WTC11 (cell line): ENCODE data around the gene CWC15. TPM values are rescaled to one million over a fixed set of nuclear protein-coding genes. Genes with fewer than 3 reads are reported as not detected.

Source experiments
- ATAC-seq: fragments of 200-7000 bp; cut with Tn5 transposase; 2 replicates; pipeline ENCODE4 v1.10.0; 2021; ENCODE audit warnings: mild to moderate bottlenecking, moderate library complexity
- CTCF ChIA-PET: fragments of 300-600 bp; sonication (Branson Sonifier 250); formaldehyde crosslinking; loops from one replicate; lab custom pipeline; 2021; ENCODE audit warnings: antibody characterized with exemption; lab: Charles Lee
- POLR2A ChIA-PET: fragments of 350-600 bp; sonication (Branson Sonifier 250); formaldehyde crosslinking; loops from one replicate; lab custom pipeline; 2021; ENCODE audit warnings: antibody characterized with exemption; lab: Charles Lee
- DNase-seq: peaks from one replicate; pipeline ENCODE4 v3.0.0; 2021; ENCODE audit warnings: low spot score
- H3K27ac Mint-ChIP-seq: 2 replicates; pipeline ENCODE4 v1.8.0; 2021; ENCODE audit warnings: mixed read lengths
- H3K27me3 Mint-ChIP-seq: 2 replicates; pipeline ENCODE4 v1.8.0; 2021; ENCODE audit warnings: low read depth, mild to moderate bottlenecking, moderate library complexity, mixed read lengths
- H3K36me3 Mint-ChIP-seq: 2 replicates; pipeline ENCODE4 v1.8.0; 2021; ENCODE audit warnings: mixed read lengths
- H3K4me1 Mint-ChIP-seq: 2 replicates; pipeline ENCODE4 v1.8.0; 2022; ENCODE audit warnings: mixed read lengths
- H3K4me3 Mint-ChIP-seq: 2 replicates; pipeline ENCODE4 v1.8.0; 2021; ENCODE audit warnings: mild to moderate bottlenecking, moderate library complexity, mixed read lengths
- H3K9me3 Mint-ChIP-seq: 2 replicates; pipeline ENCODE4 v1.8.0; 2021; ENCODE audit warnings: mixed read lengths
- AFF4 ChIP-seq: sonication (generic); formaldehyde crosslinking; IDR thresholded peaks from 2 replicates; pipeline ENCODE4 v1.8.1; 2023; ENCODE audit warnings: mild to moderate bottlenecking, missing genetic modification reagents, borderline replicate concordance
- ATF1 ChIP-seq: sonication (generic); formaldehyde crosslinking; IDR thresholded peaks from 2 replicates; pipeline ENCODE4 v1.8.1; 2023; ENCODE audit warnings: mild to moderate bottlenecking, moderate library complexity, missing genetic modification reagents
- ERG ChIP-seq: fragments of 250-450 bp; sonication (Bioruptor Pico); IDR thresholded peaks from 2 replicates; pipeline ENCODE4 v1.8.0; 2021; ENCODE audit warnings: mild to moderate bottlenecking
- FOXJ3 ChIP-seq: sonication (generic); formaldehyde crosslinking; IDR thresholded peaks from 2 replicates; pipeline ENCODE4 v1.9.0; 2021; ENCODE audit warnings: missing genetic modification reagents, mild to moderate bottlenecking, borderline replicate concordance
- HMGA2 ChIP-seq: fragments of 250-450 bp; sonication (Bioruptor Pico); IDR thresholded peaks from 2 replicates; pipeline ENCODE4 v1.4.0; 2021; ENCODE audit warnings: mild to moderate bottlenecking, moderate library complexity
- IRF2 ChIP-seq: sonication (generic); formaldehyde crosslinking; IDR thresholded peaks from 2 replicates; pipeline ENCODE4 v1.8.0; 2022; ENCODE audit warnings: low read depth, missing genetic modification reagents, borderline replicate concordance
- KAT7 ChIP-seq: sonication (generic); formaldehyde crosslinking; IDR thresholded peaks from 2 replicates; pipeline ENCODE4 v1.8.1; 2023; ENCODE audit warnings: missing genetic modification reagents, mild to moderate bottlenecking, borderline replicate concordance
- MAX ChIP-seq: sonication (generic); formaldehyde crosslinking; IDR thresholded peaks from 2 replicates; pipeline ENCODE4 v1.8.0; 2022; ENCODE audit warnings: mild to moderate bottlenecking, missing genetic modification reagents
- NR1H2 ChIP-seq: sonication (generic); formaldehyde crosslinking; IDR thresholded peaks from 2 replicates; pipeline ENCODE4 v1.9.0; 2021; ENCODE audit warnings: mild to moderate bottlenecking, moderate library complexity, missing genetic modification reagents
- NR2C2 ChIP-seq: sonication (generic); formaldehyde crosslinking; IDR thresholded peaks from 2 replicates; pipeline ENCODE4 v1.8.0; 2022; ENCODE audit warnings: mild to moderate bottlenecking, missing genetic modification reagents
- PREB ChIP-seq: sonication (generic); formaldehyde crosslinking; IDR thresholded peaks from 2 replicates; pipeline ENCODE4 v1.8.1; 2022; ENCODE audit warnings: mild to moderate bottlenecking, missing genetic modification reagents, moderate library complexity, borderline replicate concordance
- TCF7 ChIP-seq: sonication (generic); formaldehyde crosslinking; IDR thresholded peaks from 2 replicates; pipeline ENCODE4 v1.8.0; 2022; ENCODE audit warnings: mild to moderate bottlenecking, low read depth, missing genetic modification reagents, moderate library complexity
- ZNF219 ChIP-seq: sonication (generic); formaldehyde crosslinking; IDR thresholded peaks from 2 replicates; pipeline ENCODE4 v1.8.0; 2023; ENCODE audit warnings: missing genetic modification reagents, mild to moderate bottlenecking, borderline replicate concordance
- ZNF263 ChIP-seq: sonication (generic); formaldehyde crosslinking; IDR thresholded peaks from 2 replicates; pipeline ENCODE4 v1.8.1; 2022; ENCODE audit warnings: low read depth, mild to moderate bottlenecking, moderate library complexity, missing genetic modification reagents
- ZNF317 ChIP-seq: sonication (generic); formaldehyde crosslinking; IDR thresholded peaks from 2 replicates; pipeline ENCODE4 v1.8.1; 2023; ENCODE audit warnings: low read depth, mild to moderate bottlenecking, moderate library complexity, missing genetic modification reagents, borderline replicate concordance
- ZNF425 ChIP-seq: fragments of 250-450 bp; sonication (Bioruptor Pico); conservative IDR thresholded peaks from 2 replicates; pipeline ENCODE4 v1.9.0; 2021; ENCODE audit warnings: mild to moderate bottlenecking
- total RNA-seq: library from RNA; stranded (reverse); gene quantifications from 3 replicates; pipeline ENCODE4 v1.2.3, GENCODE V29; 2021

CWC15 gene
- total RNA-seq, 1 experiment from 2014 or later: 49.4 TPM

- ChIA-PET CTCF (no interaction called here), POLR2A (no interaction called here)
- Mint-ChIP-seq H3K27ac (no peak overlapping the region), H3K27me3 (no peaks in the 10 kb centered on the region), H3K36me3 (peaks cover 9% of the 10 kb centered on the region), H3K4me1 (peaks cover 10% of the 10 kb centered on the region), H3K9me3 (no peaks in the 10 kb centered on the region), H3K4me3 (no peak overlapping the region)
- ATAC-seq: no peak
- DNase-seq: no peak
- 0 out of 2 replicates have a peak, but pooled peaks have one; percentile 42 for TF ChIP-seq HMGA2 (CRISPR knock-in tag)
- no peak for TF ChIP-seq TCF7 (CRISPR knock-in tag)
Measured at GRCh38 chr11:94975599-94975998, 2.2 kb upstream of the CWC15 start.

GRCh38 chr11:94974178-94974577 lies 822 bp upstream of the CWC15 start:
- peaks cover 23% of the 10 kb centered on the region for H3K36me3 Mint-ChIP-seq
- DNase-seq (no peak), ATAC-seq (no peak)
- TF ChIP-seq ATF1 (CRISPR knock-in tag) (no peak), KAT7 (no peak), IRF2 (CRISPR knock-in tag) (no peak), AFF4 (CRISPR knock-in tag) (no peak), ZNF219 (no peak)
- H3K4me3 Mint-ChIP-seq: peak overlapping the region; percentile 99
- no peaks in the 10 kb centered on the region for H3K27me3 Mint-ChIP-seq
- POLR2A ChIA-PET: interaction anchor here (2.1 kb wide), 1 partner anchor 93 kb away, joined by 10 read pairs; the partner anchor contains the start of gene SRSF8
- H3K9me3 Mint-ChIP-seq: no peaks in the 10 kb centered on the region
- CTCF ChIA-PET: interaction anchor here (1.1 to 1.3 kb wide), 2 partner anchors 94 to 452 kb away, joined by 3 to 5 read pairs; no protein-coding TSS in a partner anchor
- peaks cover 10% of the 10 kb centered on the region for H3K4me1 Mint-ChIP-seq
- peak overlapping the region; percentile 96 for H3K27ac Mint-ChIP-seq

GRCh38 chr11:94972700-94973098 lies 657 bp downstream of the CWC15 start:
- peaks cover 10% of the 10 kb centered on the region for H3K4me1 Mint-ChIP-seq
- no peaks in the 10 kb centered on the region for H3K27me3 Mint-ChIP-seq
- no peaks in the 10 kb centered on the region for H3K9me3 Mint-ChIP-seq
- ChIA-PET POLR2A (interaction anchor here (1.5 to 2.1 kb wide), 2 partner anchors 15 to 95 kb away, joined by 6 to 10 read pairs; partner anchors contain the start of gene SRSF8), CTCF (interaction anchor here (1.1 to 1.2 kb wide), 2 partner anchors 178 to 350 kb away, joined by 4 to 8 read pairs; no protein-coding TSS in a partner anchor)
- H3K36me3 Mint-ChIP-seq: peaks cover 37% of the 10 kb centered on the region
- peak overlapping the region; percentile 99 for H3K4me3 Mint-ChIP-seq
- TF ChIP-seq NR1H2 (CRISPR knock-in tag) (no peak), PREB (CRISPR knock-in tag) (no peak), ATF1 (CRISPR knock-in tag) (no peak), NR2C2 (CRISPR knock-in tag) (no peak), ZNF425 (CRISPR knock-in tag) (no peak), ERG (CRISPR knock-in tag) (no peak), ZNF317 (CRISPR knock-in tag) (no peak), MAX (CRISPR knock-in tag) (no peak), FOXJ3 (CRISPR knock-in tag) (no peak), ZNF263 (CRISPR knock-in tag) (no peak)
- DNase-seq (no peak), ATAC-seq (no peak)
- no peak overlapping the region for H3K27ac Mint-ChIP-seq
